ENCODE measurements around the gene MZF1.
"Not testable (repeated sequence)": the region's sequence is repeated elsewhere in the genome, so short reads cannot be mapped to it uniquely, and the experiment has no call there.

The MZF1 gene

GRCh38 chr19:58572818-58573657 is at the start of gene MZF1:
Gene MZF1 (minus strand): TSS chr19:58573335. CDS start chr19:58571389, 1,946 bp downstream.
- peak; percentile 100 for DNase-seq (ENCODE audit: low spot score)

- DNase-seq (ENCODE audit: low spot score) = not testable (repeated sequence)
These were observed 34.1 kb upstream of the MZF1 start for GRCh38 chr19:58607213-58607612.

GRCh38 chr19:58606251-58606896 is 33.2 kb upstream of the MZF1 start:
- DNase-seq (ENCODE audit: low spot score) = not testable (repeated sequence)

GRCh38 chr19:58586133-58586765 is 13.1 kb upstream of the MZF1 start:
- DNase-seq (ENCODE audit: low spot score) = no peak

- DNase-seq (ENCODE audit: low spot score) = no peak
These were observed 12.5 kb upstream of the MZF1 start for GRCh38 chr19:58585442-58586132.

- DNase-seq (ENCODE audit: low spot score) = no peak
These were observed 11.6 kb upstream of the MZF1 start for GRCh38 chr19:58584498-58585441.

- DNase-seq (ENCODE audit: low spot score) = no peak
These were observed 9.8 kb upstream of the MZF1 start for GRCh38 chr19:58582985-58583384.

- peak; percentile 92 for DNase-seq (ENCODE audit: low spot score)
These were observed 8.3 kb upstream of the MZF1 start for GRCh38 chr19:58581227-58582141.

GRCh38 chr19:58579473-58580142 is 6.5 kb upstream of the MZF1 start:
- no peak for DNase-seq (ENCODE audit: low spot score)

GRCh38 chr19:58578012-58578925 is 5.1 kb upstream of the MZF1 start:
- DNase-seq (ENCODE audit: low spot score) = no peak

- DNase-seq (ENCODE audit: low spot score) = not testable (repeated sequence)
These were observed 4.4 kb upstream of the MZF1 start for GRCh38 chr19:58577581-58577980.

- DNase-seq (ENCODE audit: low spot score) = peak; percentile 91
These were observed 2.3 kb upstream of the MZF1 start for GRCh38 chr19:58575183-58576041.

GRCh38 chr19:58573658-58574164 is 576 bp upstream of the MZF1 start:
- no peak for DNase-seq (ENCODE audit: low spot score)

GRCh38 chr19:58572026-58572817 is 913 bp downstream of the MZF1 start:
- no peak for DNase-seq (ENCODE audit: low spot score)

GRCh38 chr19:58571575-58571947 is 1.6 kb downstream of the MZF1 start:
- no peak for DNase-seq (ENCODE audit: low spot score)
